Muscle of arm (tissue), 12 donors: ENCODE results near the gene C19orf47. TPM values are rescaled to one million over a fixed set of nuclear protein-coding genes. Genes with fewer than 3 reads are reported as not detected.

Source experiments
- polyA plus RNA-seq, 12 donors: library from polyadenylated mRNA; unstranded; fragments of 120-200 nt; gene quantifications; one replicate each; pipeline ENCODE4 v1.2.1, GENCODE V29; 2013; ENCODE audit not compliant: insufficient read length in 12 of 12

The C19orf47 gene
- polyA plus RNA-seq, 12 donors: 26.4 to 99.1 (median 57.1) TPM; not detected in 1

Other genes with a start within 250 kb of the C19orf47 start
- gene MAP3K10, start 157.0 kb downstream of the C19orf47 start, polyA plus RNA-seq: 10 to 100 TPM in 2 of 12 donors, 1 to 10 TPM in 9, not detected in 1; 6.0 to 15.5 (median 7.9) TPM
- gene TTC9B, start 130.0 kb downstream of the C19orf47 start, polyA plus RNA-seq: under 1 TPM in 6 of 12 donors, not detected in 6; 0.11 to 0.26 (median 0.15) TPM
- gene CCNP, start 121.7 kb downstream of the C19orf47 start, polyA plus RNA-seq: under 1 TPM in 10 of 12 donors, not detected in 2; 0.14 to 0.57 (median 0.34) TPM
- 100 to 1,000 TPM; 138 to 738 (median 184) TPM for gene AKT2, start 63.1 kb downstream of the C19orf47 start, polyA plus RNA-seq
- 100 to 1,000 TPM in 11 of 12 donors, not detected in 1; 165 to 236 (median 213) TPM for gene PLD3, start 298 bp upstream of the C19orf47 start, polyA plus RNA-seq
- gene HIPK4, start 41.8 kb upstream of the C19orf47 start, polyA plus RNA-seq: 1 to 10 TPM in 6 of 12 donors, under 1 TPM in 4, not detected in 2; 0.77 to 2.0 (median 1.2) TPM
- gene PRX, start 65.0 kb upstream of the C19orf47 start, polyA plus RNA-seq: 1 to 10 TPM in 11 of 12 donors, not detected in 1; 5.1 to 9.6 (median 6.3) TPM
- 1 to 10 TPM in 10 of 12 donors, not detected in 2; 3.6 to 8.2 (median 5.0) TPM for gene SERTAD1, start 77.6 kb upstream of the C19orf47 start, polyA plus RNA-seq
- 10 to 100 TPM in 11 of 12 donors, not detected in 1; 25.4 to 57.7 (median 44.9) TPM for gene SERTAD3, start 95.9 kb upstream of the C19orf47 start, polyA plus RNA-seq
- 10 to 100 TPM in 11 of 12 donors, not detected in 1; 21.9 to 68.1 (median 34.1) TPM for gene BLVRB, start 117.3 kb upstream of the C19orf47 start, polyA plus RNA-seq
- under 1 TPM in 10 of 12 donors, not detected in 2; 0.14 to 0.83 (median 0.33) TPM for gene SPTBN4, start 118.6 kb upstream of the C19orf47 start, polyA plus RNA-seq
- gene SHKBP1, start 228.5 kb upstream of the C19orf47 start, polyA plus RNA-seq: 100 to 1,000 TPM in 1 of 12 donors, 10 to 100 TPM in 10, not detected in 1; 12.8 to 160 (median 19.1) TPM